ENCODE measurements around the gene FAM111B.

DNA sequence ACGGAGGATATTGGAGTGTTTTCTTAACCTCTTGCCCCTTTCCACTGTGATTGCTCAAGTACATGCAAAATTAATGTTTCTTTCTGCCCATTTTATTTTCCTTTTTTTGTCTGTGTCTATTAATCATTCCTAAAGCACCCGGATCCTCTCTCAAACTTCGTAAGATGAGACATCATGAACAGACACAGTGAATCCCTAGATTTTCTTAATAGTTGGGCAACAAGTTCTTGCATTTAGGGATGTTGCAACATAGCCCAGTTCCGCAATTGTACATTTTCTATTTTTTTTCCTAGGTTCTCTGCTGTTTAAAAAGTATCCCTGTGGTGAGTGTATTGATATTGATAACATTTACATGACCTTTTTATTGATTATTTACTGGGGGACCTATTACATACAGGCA is 38.5 kb downstream of the FAM111B start:
- TF ChIP-seq CTCF (IDR thresholded peaks at IDR 0.05) (no peak), POLR2A (IDR thresholded peaks at IDR 0.05) (no peak)
